ENCODE results near the gene UBE2J1.
"Not testable (repeated sequence)": the region's sequence is repeated elsewhere in the genome, so short reads cannot be mapped to it uniquely, and the experiment has no call there.

UBE2J1 gene

GRCh38 chr6:89321131-89321970 lies 31.2 kb downstream of the UBE2J1 start:
- no peak for DNase-seq (ENCODE audit: low read depth in 2 of 2, low spot score in 1 of 2)

- DNase-seq (ENCODE audit: low read depth in 2 of 2, low spot score in 1 of 2): no peak
These were observed 32.4 kb downstream of the UBE2J1 start for GRCh38 chr6:89320012-89320559.

- DNase-seq (ENCODE audit: low read depth in 2 of 2, low spot score in 1 of 2): no peak
These were observed 35.5 kb downstream of the UBE2J1 start for GRCh38 chr6:89317067-89317466.

GRCh38 chr6:89315249-89315885 lies 37.2 kb downstream of the UBE2J1 start, which contains the start of gene GABRR2:
GABRR2 (minus strand) TSS chr6:89315299; CDS start chr6:89315165, 134 bp downstream.
- no peak for DNase-seq (ENCODE audit: low read depth in 2 of 2, low spot score in 1 of 2)

GRCh38 chr6:89314692-89315091 lies 37.8 kb downstream of the UBE2J1 start:
- DNase-seq (ENCODE audit: low read depth in 2 of 2, low spot score in 1 of 2): no peak

GRCh38 chr6:89313006-89313405 lies 39.5 kb downstream of the UBE2J1 start:
- DNase-seq (ENCODE audit: low read depth in 2 of 2, low spot score in 1 of 2): no peak

- DNase-seq (ENCODE audit: low read depth in 2 of 2, low spot score in 1 of 2): no peak
These were observed 40.5 kb downstream of the UBE2J1 start for GRCh38 chr6:89311853-89312531.

GRCh38 chr6:89311530-89311852 lies 41.0 kb downstream of the UBE2J1 start:
- no peak for DNase-seq (ENCODE audit: low read depth in 2 of 2, low spot score in 1 of 2)

- DNase-seq (ENCODE audit: low read depth in 2 of 2, low spot score in 1 of 2): no peak
These were observed 41.6 kb downstream of the UBE2J1 start for GRCh38 chr6:89310929-89311328.

- DNase-seq (ENCODE audit: low read depth in 2 of 2, low spot score in 1 of 2): no peak
These were observed 43.8 kb downstream of the UBE2J1 start for GRCh38 chr6:89308525-89309395.

GRCh38 chr6:89304517-89304916 lies 48.0 kb downstream of the UBE2J1 start:
- DNase-seq (ENCODE audit: low read depth in 2 of 2, low spot score in 1 of 2): not testable (repeated sequence)

GRCh38 chr6:89302936-89303335 lies 49.6 kb downstream of the UBE2J1 start:
- no peak for DNase-seq (ENCODE audit: low read depth in 2 of 2, low spot score in 1 of 2)

GRCh38 chr6:89302195-89302770 lies 50.2 kb downstream of the UBE2J1 start:
- DNase-seq (ENCODE audit: low read depth in 2 of 2, low spot score in 1 of 2): no peak

GRCh38 chr6:89301586-89302194 lies 50.8 kb downstream of the UBE2J1 start:
- DNase-seq (ENCODE audit: low read depth in 2 of 2, low spot score in 1 of 2): no peak

- no peak for DNase-seq (ENCODE audit: low read depth in 2 of 2, low spot score in 1 of 2)
These were observed 53.1 kb downstream of the UBE2J1 start for GRCh38 chr6:89299466-89299850.

GRCh38 chr6:89298680-89299465 lies 53.6 kb downstream of the UBE2J1 start:
- peak in 1 of 2 donors; percentile 17 for DNase-seq (ENCODE audit: low read depth in 2 of 2, low spot score in 1 of 2)

GRCh38 chr6:89297695-89298351 lies 54.7 kb downstream of the UBE2J1 start:
- peak; percentile 10 to 18 for DNase-seq (ENCODE audit: low read depth in 2 of 2, low spot score in 1 of 2)

- no peak for DNase-seq (ENCODE audit: low read depth in 2 of 2, low spot score in 1 of 2)
These were observed 56.5 kb downstream of the UBE2J1 start for GRCh38 chr6:89295981-89296380.

- not testable (repeated sequence) for DNase-seq (ENCODE audit: low read depth in 2 of 2, low spot score in 1 of 2)
These were observed 57.4 kb downstream of the UBE2J1 start for GRCh38 chr6:89295116-89295515.

Data from stimulated activated CD8-positive, alpha-beta memory T cell treated with anti-CD3 and anti-CD28 coated beads, Interleukin-4, amount 100 ng/mL, for 1 hour (primary cell).